GM18502 (cell line): Measurements from ENCODE around the gene LRRC4B.
A peak's percentile ranks its signal among the peaks of the same experiment; 100 is the strongest.
"Not testable (repeated sequence)": the region's sequence is repeated elsewhere in the genome, so short reads cannot be mapped to it uniquely, and the experiment has no call there.

Experiments used
- ATAC-seq: cut with Tn5 transposase; IDR thresholded peaks from one replicate; pipeline ENCODE4 v1.9.1; 2021; ENCODE audit warnings: mild to moderate bottlenecking; ENCODE audit not compliant: unreplicated experiment, poor library complexity

Gene LRRC4B

GRCh38 chr19:50531171-50531612, 37.0 kb downstream of the LRRC4B start:
- no peak for ATAC-seq

- not testable (repeated sequence) for ATAC-seq
These were observed 40.2 kb downstream of the LRRC4B start for GRCh38 chr19:50528052-50528451.

GRCh38 chr19:50522881-50523280, 45.4 kb downstream of the LRRC4B start:
- ATAC-seq, result no peak

- ATAC-seq, result no peak
These were observed 47.3 kb downstream of the LRRC4B start for GRCh38 chr19:50520822-50521465.

GRCh38 chr19:50519006-50519575, 49.1 kb downstream of the LRRC4B start:
- no peak for ATAC-seq

GRCh38 chr19:50518091-50519005, 49.9 kb downstream of the LRRC4B start:
- ATAC-seq, result no peak

GRCh38 chr19:50517704-50518075, 50.5 kb downstream of the LRRC4B start:
- ATAC-seq, result no peak

GRCh38 chr19:50516964-50517703, 51.1 kb downstream of the LRRC4B start:
- no peak for ATAC-seq

GRCh38 chr19:50516456-50516855, 51.8 kb downstream of the LRRC4B start:
- no peak for ATAC-seq

GRCh38 chr19:50515168-50515561, 53.1 kb downstream of the LRRC4B start:
- ATAC-seq, result no peak

- ATAC-seq, result no peak
These were observed 53.7 kb downstream of the LRRC4B start for GRCh38 chr19:50514346-50515167.

GRCh38 chr19:50513746-50514345, 54.4 kb downstream of the LRRC4B start, which contains the start of gene ASPDH:
ASPDH (minus strand) TSS chr19:50513913; CDS start chr19:50513823, 90 bp downstream.
- no peak for ATAC-seq

GRCh38 chr19:50512999-50513745, 55.1 kb downstream of the LRRC4B start:
- no peak for ATAC-seq

- ATAC-seq, result no peak
These were observed 55.9 kb downstream of the LRRC4B start for GRCh38 chr19:50512112-50512998.

- peak; percentile 88 for ATAC-seq
These were observed 57.0 kb downstream of the LRRC4B start, which contains the start of gene JOSD2 for GRCh38 chr19:50511069-50511822. JOSD2 (minus strand) TSS chr19:50511191; CDS start chr19:50510431, 760 bp downstream.

GRCh38 chr19:50510700-50511068, 57.6 kb downstream of the LRRC4B start:
- no peak for ATAC-seq
